GM20431 (cell line): Measurements from ENCODE around the gene GLYATL3.

Experiments used
- in situ Hi-C: fragments of 300-500 bp; cut with MseI, MboI; formaldehyde crosslinking; loops from one replicate; pipeline ENCODE4 v1.15.0; 2020; ENCODE audit warnings: low sequenced_read_pairs; ENCODE audit not compliant: unreplicated experiment

The GLYATL3 gene

DNA sequence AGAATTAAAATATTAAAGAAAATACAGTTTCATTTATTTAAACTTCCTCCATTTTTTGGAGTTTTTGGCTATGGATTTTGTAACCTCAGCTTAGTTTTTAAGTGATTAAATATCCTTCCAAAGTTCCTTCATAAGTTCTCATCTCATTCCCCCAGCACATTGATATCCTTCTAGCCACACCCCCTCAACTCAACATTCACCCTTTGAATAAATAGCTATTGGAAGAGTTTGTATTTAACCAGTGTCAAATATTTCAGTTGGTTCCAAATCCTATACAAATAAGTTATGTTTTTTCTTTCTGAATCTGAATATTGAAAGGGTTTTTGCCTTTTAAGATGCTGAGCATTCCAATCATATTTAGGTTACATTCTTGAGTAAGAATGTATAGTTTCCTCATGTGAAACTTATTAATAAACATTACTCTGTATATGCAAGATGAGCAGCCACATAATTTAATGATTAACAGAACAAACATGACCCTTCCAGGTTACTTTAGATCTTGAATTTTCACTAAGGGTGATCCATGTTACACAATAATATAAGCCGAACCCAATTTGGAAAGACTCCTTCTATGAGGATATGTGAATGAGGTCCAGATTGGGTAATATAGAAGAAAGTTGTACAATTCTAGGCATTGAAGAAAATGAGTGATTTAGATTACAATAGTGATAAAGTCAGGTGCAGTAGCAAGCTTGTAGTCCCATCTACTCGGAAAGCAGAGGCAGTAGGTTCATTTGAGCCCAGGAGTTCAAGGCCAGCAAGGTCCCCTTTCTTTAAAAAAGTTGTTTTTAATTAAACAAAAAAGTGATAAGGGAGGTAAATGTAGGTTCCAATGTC is 13.6 kb downstream of the GLYATL3 start:
- in situ Hi-C loops, result no loop called here

DNA sequence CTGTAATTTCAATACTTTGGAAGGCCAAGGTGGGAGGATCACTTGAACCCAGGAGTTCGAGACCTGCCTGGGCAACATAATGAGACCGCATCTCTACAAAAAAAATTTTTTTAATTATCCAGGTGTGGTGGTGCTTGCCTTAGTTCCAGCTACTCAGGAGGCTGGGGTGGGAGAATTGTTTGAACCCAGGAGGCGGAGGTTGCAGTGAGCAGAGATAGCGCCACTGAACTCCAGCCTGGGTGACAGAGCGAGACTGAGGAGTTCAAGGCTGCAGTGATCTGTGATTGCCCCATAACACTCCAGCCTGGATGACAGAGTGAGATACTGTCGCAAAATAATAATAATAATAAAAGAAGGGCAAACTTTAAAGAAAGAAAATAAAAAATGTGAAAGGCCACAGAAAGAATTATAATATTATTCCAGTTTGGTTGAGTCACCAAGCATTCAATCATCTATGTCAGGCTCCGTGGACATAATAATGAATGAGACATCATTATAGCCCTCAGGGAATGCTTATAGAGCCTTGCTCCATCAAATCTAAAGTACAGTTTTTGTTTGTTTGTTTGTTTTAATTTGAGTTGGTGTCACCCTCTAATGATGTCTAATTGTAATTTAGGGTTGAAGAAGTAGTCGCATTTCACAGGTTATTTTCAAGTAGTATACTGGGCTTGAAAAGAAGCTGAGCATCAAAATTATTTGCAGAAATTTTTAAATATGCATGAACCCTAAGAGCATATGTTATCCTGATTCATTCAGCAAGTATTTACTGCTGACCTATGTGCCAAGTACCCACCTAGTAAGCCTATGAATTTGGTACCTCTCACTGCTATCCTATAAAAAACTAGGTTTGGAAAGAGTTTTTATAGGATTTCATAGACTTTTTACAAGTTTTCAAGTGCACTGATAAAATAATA is 15.1 kb downstream of the GLYATL3 start:
- in situ Hi-C loops, result no loop called here

DNA sequence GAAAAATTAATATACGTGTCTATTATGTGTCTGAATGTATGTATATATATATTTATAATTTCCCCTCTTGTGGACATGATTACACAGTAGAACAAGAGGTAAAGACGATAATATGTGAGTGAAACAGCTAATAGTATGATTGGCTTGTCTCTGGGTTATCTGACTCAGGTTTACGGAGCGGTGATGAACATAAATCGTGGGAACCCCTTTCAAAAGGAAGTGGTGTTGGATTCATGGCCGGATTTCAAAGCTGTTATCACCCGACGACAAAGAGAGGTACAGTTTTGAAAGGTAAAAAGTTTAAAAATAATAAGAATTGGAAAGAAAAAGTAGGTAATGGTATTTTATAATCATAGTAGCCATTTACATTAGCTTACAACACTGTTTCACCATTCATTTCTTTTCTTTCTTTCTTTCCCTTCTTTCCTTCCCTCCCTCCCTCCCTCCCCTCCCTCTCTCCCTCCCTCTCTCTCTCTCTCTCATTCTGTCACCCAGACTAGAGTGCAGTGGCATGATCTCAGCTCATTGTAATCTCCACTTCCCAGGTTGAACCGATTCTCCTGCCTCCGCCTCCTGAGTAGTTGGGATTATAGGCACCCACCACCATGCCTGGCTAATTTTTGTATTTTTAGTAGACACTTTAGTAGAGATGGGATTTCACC is 15.9 kb downstream of the GLYATL3 start:
- in situ Hi-C loops, result no loop called here

DNA sequence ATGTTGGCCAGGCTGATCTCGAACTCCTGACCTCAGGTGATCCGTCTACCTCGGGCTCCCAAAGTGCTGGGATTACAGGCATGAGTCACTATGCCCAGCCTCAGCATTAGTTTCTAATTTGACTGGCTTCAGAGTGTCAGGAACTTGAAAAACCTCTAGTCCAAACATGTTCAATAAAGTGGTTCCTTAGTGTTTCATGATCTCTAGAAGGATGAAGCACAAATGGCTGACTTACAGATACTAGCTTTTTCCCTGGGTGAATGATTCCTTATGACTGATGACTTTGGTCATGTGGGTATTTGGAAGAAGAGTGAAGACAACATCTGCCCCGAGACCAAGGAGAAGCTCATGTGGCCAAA is 16.4 kb downstream of the GLYATL3 start:
- in situ Hi-C loops, result no loop called here

DNA sequence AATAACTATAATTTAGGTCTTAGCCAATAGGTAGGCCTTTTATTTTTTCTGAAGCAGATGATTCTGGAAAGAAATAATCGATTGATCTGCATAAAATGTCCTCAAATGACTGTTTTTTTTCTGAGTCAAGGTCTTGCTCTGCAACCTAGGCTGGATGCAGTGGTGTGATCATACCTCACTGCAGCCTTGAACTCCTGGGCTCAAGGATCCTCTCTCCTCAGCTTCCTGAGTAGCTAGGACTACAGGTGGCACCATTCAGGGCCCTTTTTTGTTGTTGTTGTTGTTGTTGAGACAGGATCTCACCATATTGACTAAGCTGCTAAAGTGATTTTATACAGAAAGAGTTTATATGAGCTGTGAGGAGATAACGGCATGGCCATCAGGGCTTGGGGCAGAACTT is 18.2 kb downstream of the GLYATL3 start:
- in situ Hi-C loops, result no loop called here

DNA sequence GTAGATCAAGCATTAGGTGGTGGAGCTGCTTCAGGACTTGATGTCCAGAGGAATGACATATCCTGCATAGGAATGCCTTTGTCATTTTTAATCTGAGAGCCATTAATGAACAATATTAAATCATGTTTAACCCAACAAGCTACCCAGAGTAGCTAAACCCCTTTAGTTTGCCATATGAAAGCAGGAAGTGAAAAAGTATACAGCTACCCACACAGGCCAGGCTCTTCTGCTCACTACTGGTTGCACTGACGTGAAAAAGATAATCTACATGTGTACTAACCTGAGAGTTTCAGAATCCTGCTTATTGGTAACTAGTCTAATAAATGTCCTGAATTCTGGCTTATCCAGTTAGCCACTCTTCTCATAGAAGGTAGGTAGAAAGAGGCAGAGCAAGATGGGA is 19.9 kb downstream of the GLYATL3 start:
- in situ Hi-C loops, result no loop called here

DNA sequence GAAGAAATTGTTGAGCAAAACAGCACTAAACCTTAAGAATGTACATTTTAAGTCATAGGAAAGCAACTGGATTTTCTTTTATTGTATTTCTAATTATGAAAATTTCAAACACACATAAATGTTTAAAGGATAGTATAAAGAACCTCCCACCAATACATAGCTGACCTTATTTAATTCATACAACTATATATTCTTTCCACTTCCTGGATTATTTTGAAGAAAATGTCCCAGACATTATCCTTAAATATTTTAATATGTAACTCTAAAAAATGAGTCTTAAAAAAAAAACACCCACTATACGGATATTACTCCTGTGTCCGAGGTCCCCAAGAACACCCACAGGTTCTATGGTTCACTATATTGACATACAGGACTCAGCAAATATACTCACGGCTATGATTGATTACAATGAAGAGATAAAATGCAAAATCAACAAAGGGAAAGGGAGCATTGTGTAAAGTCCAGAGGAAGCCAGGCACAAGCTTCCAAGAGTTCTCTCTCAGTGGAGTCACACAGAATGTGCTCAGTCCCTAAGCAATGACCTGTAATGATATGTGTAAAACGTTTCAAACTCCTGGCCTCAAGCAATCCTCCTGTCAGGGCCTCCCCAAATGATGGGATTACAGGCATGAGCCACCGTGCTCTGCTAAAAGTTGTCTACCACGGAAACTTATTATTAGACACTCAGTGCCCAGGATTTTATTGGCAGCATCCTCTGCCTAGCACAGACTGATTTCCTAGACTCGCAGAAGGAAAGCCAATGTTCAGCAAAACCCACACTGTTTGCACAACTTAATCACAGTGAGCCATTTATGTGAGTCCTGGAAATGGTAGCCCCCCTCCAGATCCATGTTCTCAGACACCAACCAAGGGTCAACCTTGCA is 23.2 kb downstream of the GLYATL3 start:
- in situ Hi-C loops, result no loop called here

DNA sequence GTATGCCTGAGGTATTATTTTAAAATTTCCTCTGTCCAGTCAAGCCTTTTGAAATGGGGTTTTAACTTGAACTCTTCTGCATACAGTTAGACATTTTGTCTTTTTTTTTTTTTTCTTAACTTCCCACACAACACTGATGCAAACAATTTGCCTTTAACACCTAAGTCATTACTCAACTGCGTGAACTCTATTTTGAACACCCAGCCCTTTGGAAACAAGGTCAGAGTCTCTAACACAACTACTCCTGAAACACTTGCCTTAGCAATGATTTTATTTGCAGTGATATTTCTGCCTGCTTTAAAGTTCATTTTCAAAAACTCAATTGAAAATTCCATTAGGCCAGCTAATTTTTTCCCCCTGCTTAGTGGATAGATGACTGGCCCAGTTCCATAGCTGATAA is 24.2 kb downstream of the GLYATL3 start:
- in situ Hi-C loops, result no loop called here

DNA sequence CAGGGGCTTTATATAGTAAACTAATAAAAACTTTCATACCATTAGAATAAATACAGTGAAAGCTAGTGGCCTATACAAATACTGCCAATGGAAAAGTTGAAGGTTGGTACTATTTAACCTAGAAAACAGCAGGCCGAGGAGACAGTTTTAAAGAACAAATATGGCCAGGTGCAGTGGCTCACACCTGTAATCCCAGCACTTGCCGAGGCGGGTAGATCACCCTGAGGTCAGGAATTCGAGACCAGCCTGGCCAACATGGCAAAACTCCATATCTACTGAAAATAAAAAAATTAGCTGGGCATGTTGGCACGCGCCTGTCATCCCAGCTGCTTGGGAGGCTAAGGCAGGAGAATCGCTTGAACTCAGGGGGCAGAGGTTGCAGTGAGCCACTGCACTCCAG is 24.8 kb downstream of the GLYATL3 start:
- in situ Hi-C loops, result no loop called here

DNA sequence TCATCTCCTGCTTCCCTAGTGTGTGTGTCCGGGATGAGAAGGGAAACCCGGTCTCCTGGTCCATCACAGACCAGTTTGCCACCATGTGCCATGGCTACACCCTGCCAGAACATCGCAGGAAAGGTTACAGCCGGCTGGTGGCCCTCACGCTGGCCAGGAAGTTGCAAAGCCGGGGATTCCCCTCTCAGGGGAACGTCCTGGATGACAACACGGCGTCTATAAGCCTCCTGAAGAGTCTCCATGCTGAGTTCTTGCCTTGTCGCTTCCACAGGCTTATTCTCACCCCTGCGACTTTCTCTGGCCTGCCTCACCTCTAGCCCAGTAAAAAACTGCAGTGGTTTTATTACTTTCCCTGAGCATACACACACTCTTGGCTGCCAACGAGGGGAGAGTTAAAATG is 26.9 kb downstream of the GLYATL3 start:
- in situ Hi-C loops, result no loop called here

DNA sequence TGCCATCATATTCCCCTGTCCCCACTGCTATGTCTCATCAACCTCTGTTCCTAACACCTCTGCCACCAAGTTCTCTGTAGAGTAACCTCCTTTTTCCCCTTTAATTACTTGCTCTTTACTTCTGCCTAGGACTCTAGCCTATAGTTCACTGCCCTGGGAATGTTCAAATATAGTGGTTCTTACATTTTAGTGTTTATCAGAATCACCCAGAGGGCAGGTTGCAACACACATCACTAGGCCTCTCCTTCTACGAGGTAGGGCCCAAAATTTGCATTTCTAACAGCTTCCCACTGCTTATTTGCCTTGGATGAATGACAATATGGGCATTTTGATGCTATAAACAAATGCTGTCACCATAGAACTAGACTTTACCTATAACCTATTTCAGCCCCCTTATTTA is 27.6 kb downstream of the GLYATL3 start:
- in situ Hi-C loops, result no loop called here

DNA sequence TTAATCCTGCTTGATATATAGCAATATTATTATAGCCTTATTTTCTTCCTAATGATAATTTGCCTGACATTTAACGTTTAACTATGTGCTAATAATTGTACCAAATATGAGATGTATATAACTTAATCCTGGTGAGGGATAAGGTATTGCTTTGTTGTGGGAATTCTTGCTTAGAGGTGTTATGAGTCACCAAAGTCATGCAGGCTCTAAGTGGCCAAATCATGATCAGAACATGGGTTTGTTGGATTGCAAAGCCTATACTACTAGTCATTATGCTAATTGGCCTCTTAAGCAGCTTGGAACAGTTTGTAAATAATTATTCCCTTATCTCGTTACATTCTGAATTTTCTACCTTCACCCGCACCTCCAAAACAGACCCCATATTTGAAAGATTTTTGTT is 28.8 kb downstream of the GLYATL3 start:
- in situ Hi-C loops, result no loop called here

DNA sequence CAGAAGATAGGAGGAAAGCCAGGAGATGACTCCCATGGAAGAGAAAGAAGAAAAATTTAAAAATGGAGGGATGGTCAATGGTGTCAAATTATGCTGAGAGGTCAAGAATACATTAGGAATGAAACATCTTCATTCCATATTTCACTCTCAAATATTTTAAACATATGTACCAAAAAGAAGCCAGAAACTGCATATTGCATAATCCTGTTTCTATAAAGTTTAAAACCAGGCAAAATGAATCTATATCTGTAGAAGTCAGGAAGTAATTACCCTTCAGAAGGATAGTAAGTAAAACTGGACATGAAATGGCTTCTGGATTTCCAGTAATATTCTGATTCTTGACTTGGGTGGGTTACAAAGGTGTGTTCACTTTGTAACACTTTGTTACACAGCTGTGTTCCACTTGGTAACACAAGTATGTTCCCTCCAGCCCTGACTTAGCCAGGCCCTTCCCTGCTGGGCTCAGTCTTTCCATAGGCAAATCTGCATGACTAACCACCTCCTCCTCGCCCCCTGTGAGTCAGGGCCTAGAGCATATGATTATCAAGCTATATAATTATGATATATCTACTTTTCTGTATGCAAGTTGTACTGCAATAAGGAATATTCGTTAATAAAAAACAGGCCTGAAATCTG is 30.5 kb downstream of the GLYATL3 start:
- in situ Hi-C loops, result loop anchor here (10.0 kb wide), 1 partner anchor 75 kb away; no protein-coding TSS in a partner anchor

DNA sequence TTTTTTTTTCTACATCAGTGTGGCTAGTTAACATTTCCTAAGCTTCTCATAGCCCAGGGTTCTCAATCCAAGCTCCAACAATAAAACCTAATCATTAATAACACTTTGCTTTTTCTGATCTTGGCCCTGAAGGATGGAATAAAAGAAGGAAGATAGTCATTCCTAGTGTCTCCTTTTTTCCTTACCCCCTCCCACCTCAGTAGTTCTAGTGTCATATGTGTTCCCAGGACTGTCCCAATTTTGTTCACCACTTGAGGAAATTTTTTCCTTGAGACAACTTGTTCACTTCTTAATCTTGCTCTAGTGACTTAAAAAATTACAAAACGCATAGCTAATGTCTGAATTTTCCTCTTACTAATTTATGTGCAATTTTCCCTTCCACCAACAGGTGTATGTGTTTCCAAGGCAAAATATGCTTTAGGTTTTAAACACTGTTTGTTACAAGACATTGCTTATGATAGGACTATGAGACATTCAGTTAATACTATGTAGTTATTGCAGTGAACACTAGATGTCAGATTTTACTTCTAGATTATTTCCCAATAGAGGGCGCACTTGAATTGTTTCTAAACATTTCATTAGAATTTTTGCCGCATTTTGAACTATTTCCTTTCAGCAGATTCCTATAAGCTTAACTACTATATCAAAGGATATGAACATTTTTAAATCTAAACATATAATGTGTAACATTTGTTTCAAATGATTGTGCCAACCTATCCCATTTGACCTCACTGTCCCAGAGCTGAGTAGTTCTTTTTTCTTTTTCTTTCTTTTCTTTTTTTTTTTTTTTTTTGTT is 32.2 kb downstream of the GLYATL3 start:
- in situ Hi-C loops, result loop anchor here (10.0 kb wide), 1 partner anchor 73 kb away; no protein-coding TSS in a partner anchor

DNA sequence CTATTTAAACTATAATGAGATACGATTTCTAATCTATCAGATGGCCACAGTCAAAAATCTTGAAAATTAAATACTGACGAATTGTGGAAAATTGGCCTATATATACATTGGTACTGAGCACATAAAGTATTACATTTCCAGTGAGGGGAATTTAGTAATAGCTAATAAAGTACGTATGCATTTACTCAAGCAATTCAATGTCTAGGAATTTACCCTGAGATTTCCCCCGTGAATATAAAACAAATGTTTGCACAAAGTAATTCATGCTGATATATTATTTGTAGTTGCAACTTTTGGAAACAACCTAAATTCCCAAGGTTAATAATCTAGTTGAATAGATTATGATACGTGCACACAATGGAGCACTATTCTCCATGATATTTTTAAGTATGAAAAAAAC is 36.1 kb downstream of the GLYATL3 start:
- in situ Hi-C loops, result loop anchor here (10.0 kb wide), 1 partner anchor 69 kb away; no protein-coding TSS in a partner anchor

DNA sequence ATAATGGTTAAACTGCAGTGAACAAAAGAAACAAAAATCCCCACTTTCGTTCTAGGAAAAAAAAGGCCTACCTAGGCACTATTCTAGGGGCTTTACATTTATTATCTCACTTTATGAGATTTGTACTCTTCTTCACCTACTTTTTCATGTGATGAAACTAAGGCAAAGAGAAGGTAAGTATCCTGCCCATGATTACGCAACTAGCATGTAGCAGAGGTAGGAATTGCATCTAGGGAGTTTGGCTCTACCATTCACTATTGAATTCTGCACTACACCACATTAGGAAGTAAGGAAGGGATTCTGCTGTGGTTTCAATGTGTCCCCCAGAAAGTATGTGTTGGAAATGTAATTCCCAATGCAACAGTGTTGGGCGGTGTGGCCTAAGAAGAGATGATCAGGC is 39.4 kb downstream of the GLYATL3 start:
- in situ Hi-C loops, result loop anchor here (10.0 kb wide), 1 partner anchor 66 kb away; no protein-coding TSS in a partner anchor

DNA sequence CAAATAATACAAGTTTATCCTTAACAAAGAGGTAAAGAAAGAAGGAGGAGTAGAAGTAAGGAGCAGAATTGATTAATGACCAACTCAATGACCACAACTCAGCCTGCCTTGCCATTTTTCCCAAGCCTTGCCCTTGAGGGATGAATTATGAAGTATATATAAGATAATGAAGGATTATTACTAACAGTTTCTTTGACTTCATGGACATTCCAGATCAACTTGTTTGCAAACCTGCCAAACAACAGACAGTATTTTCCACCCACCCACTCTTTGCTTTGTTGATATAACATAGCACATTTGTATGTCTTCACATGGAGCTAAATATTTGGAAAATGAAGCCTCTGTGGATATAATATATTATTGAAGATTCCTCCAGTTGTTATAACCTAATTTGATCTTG is 40.9 kb downstream of the GLYATL3 start:
- in situ Hi-C loops, result no loop called here

DNA sequence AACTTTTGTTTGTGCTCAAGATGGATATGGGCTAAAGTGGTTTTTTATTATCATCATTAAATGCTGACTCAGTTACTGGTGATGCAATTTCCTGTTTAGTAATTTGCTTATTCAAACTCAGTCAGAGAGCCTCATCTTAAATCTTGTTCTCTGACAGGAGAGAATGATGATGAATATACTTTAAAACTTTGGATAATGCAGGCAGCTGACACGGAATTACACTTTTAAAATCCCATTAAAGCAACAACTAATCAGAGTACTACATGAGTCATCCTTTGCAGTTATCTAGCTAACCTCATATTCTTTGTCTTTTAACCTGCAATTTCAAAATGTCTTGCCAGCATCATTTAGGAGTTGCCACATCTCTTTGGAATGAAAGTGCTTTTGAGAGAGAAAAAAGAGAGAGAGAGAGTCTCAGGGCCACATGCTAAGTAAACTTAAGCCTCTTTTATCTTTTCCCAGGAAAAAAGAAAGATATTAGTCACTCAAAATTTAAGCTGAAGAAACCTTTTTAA is 41.5 kb downstream of the GLYATL3 start:
- in situ Hi-C loops, result no loop called here
